ENCODE data around the gene CD274.
"Not testable (repeated sequence)": the region's sequence is repeated elsewhere in the genome, so short reads cannot be mapped to it uniquely, and the experiment has no call there.

Gene CD274

DNA sequence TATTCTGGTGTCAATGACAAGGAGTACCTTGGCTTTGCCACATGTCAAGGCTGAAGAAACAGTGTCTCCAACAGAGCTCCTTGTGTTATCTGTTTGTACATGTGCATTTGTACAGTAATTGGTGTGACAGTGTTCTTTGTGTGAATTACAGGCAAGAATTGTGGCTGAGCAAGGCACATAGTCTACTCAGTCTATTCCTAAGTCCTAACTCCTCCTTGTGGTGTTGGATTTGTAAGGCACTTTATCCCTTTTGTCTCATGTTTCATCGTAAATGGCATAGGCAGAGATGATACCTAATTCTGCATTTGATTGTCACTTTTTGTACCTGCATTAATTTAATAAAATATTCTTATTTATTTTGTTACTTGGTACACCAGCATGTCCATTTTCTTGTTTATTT lies 19.8 kb downstream of the CD274 start:
- no peak for DNase-seq

- no peak for DNase-seq
Observed at GRCh38 chr9:5470816-5471215, 20.5 kb downstream of the CD274 start.

DNA sequence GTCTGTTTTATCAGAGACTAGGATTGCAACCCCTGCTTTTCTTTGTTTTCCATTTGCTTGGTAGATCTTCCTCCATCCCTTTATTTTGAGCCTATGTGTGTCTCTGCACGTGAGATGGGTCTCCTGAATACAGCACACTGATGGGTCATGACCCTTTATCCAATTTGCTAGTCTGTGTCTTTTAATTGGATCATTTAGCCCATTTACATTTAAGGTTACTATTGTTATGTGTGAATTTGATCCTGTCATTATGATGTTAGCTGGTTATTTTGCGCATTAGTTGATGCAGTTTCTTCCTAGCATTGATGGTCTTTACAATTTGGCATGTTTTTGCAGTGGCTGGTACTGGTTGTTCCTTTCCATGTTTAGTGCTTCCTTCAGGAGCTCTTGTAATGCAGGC lies 25.3 kb downstream of the CD274 start:
- not testable (repeated sequence) for DNase-seq

DNA sequence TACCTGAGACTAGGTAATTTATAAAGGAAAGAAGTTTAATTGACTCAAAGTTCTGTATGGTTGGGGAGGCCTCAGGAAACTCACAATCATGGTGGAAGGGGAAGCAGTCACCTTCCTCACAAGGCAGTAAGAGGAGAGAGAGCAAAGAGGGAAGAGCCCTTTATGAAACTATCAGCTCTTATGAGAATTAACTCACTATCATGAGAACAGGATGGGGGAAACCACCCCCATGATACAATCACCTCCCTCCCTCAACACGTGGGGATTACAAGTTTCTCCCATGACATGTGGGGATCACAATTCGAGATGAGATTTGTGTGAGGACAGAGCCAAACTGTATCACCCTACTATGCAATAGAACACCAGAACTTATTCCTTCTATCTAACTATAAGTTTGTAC lies 27.9 kb downstream of the CD274 start:
- no peak for DNase-seq

DNA sequence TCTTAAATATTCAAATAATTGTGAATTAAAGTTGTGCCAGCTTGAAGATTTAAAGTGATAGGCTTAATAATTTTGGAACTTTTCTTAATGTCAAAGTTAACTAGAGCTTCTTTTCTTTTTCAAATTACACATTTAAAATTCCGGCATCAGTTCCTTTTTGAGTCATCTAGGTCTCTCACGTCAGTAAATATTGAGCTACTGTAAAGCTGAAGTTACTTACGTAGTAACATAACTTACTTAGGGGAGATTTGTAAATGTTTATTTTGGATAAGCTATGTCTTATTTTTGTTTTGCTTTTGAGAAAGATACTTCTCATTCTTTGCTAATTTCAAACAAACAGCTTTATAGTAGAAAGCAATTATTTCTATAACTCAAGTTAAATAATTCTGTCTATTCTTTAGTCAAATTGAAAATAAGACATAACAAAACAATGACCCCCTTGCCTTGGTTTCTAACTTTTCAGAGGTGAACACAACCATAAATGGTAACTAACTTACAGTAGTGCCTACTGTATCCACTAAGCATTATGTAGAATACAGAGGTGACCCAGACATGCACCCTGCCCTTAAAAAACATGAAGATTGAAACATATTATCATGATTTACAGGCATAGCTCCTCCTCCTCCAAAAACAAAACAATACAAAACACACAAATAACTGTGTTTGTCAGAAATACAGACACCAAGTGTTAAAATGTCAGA lies 29.8 kb downstream of the CD274 start:
- no peak for DNase-seq

DNA sequence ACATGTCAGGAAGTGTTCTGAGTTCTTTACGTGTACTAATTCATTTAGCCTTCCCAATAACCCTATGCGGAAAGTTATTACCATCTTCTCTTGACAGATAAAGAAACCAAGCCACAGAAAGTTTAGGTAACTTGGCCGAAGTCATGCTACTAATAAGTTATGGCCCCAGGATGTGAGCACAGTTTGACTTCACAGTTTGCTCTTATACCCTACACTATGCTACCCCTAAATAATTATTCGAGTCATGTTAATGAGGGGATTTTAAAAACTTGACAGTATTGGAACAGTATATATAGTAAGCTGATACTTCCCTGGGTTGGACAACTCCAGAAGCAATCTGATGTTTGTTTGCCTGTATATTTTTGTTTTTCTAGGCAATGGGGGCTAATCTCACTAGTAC lies 30.6 kb downstream of the CD274 start:
- DNase-seq, result no peak

DNA sequence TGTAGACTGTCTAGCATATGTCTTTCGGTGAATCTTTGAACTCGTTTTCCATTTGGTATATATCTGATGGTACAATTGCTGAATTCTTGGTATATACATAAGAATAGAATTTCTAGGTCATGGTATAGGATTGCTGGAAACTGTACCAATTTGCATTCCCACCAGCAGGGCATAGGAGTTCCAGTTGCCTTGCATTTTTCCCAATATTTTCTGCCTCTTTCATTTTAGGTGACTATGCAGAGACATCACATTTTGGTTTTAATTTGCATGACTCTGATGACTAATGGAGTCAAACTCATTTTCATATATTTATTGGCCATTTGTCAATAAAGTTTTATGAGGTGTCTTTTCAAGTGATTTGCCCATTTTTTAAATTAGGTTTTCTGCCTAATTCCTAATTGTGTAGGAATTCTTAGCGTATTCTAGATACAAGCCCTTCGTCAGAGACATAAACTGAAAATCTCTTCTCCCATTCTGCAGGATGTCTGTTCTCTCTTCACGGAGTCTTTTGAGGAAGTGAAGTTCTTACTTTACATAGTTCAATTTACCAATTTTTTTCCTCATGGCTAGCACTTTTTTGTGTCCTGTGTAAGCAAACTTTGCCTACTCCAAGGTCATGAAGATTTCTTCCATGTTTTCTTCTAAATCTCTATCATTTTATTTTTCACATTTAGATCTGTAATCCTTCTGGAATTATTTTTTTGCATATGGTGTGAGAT lies 31.1 kb downstream of the CD274 start:
- no peak for DNase-seq

DNA sequence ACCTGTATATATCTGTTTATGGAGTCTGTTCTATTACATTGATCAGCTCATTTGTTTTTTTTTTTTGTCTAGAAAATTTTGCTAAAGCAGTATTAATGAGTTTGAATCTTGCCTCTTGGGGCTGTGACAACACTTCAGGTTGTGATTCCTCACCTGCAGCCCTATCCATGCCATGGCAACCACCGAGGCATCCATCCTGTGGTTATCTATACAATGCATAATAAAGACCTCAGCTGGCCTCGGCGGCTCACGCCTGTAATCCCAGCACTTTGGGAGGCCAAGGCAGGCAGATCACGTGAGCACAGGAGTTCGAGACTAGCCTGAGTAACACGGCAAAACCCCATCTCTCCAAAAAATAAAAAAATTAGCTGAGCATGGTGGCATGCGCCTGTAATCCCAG lies 31.9 kb downstream of the CD274 start:
- no peak for DNase-seq

DNA sequence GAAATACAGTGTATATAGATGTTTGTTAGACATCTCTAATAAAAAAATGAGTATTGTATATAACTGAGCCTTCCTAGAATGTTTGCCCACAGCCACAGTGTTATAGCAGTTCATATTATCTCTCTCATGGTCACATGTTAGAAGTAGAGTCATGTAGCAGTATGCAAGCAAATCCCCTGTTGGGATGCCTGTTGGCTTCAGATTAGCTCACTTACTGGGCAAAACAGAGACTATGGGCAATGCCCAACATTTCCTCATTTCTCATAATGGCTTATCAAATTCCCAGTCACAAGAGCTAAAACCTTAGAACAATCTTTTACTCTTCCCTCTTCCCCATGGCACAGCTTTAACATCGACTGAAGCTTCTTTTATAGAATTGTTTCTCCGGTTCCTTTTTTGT lies 33.0 kb downstream of the CD274 start:
- DNase-seq, result no peak

GRCh38 chr9:5485378-5486085 lies 35.2 kb downstream of the CD274 start:
- DNase-seq, result no peak

- DNase-seq, result no peak
Observed at GRCh38 chr9:5486988-5487387, 36.6 kb downstream of the CD274 start.

DNA sequence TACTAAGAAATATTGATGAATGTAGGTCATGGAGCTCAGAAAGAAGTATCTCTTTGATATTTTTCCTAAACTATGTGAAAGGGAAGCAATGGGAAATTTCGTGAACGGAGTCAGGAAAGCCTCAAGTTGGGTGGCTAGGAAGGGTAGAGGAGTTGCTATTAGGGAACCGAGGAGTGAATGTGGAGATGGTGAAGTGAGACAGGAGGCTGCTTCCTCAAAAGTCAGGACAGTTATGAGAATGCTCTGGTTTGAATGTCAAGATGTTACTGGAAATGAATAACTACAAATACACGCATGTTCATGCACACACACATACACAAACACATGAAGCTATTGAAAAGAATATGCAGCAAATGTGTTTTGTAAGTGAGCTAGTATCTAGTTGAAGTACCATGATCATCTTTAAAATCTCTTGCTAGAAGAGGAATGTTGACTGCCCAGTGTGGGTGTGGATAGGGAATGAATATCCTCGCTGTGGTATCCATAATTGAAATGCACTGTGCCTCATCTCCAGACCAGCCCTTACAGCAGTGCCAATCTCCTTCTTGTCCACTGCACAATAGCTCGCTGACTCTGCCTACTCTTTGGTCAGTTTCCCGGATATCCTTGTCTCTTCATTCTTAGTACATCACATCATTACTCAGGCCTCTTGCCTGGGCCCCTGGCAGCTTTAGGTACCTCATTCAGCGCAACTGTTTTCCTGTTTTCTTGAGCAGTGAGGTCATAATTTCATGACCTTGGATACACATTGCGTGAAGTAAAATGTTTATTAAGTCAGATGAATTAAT lies 38.1 kb downstream of the CD274 start:
- DNase-seq, result no peak

- DNase-seq, result no peak
Observed at GRCh38 chr9:5489630-5490490, 39.5 kb downstream of the CD274 start.

DNA sequence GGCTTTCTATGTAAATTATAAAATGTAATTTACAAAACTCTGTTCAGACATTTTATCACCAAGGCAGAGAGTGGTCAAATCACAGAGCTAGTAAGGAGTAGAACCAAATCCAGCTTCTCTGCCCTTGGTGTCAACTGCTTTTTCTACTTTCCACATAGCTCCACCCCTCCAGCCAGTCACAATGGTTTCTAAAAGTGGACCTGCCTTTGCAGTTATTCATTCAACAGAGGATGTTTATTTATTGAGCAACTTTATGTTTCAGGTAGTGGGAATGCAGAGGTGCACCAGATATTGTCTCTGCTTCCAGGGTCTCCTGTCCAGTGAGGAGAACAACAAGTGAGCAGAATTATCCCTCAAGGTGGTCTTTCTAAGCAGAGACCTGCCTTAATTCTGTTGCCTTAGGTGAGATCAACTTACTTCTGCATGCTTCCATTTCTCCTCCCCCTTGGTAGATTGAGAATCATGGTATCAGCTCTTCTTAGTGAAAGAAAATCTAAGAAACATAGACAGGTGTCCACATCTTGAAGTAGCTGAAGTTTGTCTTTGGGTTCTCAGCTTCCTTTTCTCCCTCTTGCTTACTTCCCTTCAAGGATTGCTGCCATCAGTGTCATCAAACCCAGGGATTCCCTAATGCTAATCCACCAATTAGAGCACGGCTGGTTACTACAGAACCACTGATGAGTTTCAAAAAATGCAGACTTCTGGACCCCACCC lies 42.8 kb downstream of the CD274 start:
- DNase-seq, result no peak

- no peak for DNase-seq
Observed at GRCh38 chr9:5493679-5494511, 43.6 kb downstream of the CD274 start.

- not testable (repeated sequence) for DNase-seq
Observed at GRCh38 chr9:5494765-5495164, 44.4 kb downstream of the CD274 start.

- DNase-seq, result no peak
Observed at GRCh38 chr9:5499157-5499556, 48.8 kb downstream of the CD274 start.

- no peak for DNase-seq
Observed at GRCh38 chr9:5499889-5500398, 49.6 kb downstream of the CD274 start.

GRCh38 chr9:5500441-5501235 lies 50.3 kb downstream of the CD274 start:
- DNase-seq, result no peak

- DNase-seq, result no peak
Observed at GRCh38 chr9:5502553-5502952, 52.2 kb downstream of the CD274 start.
